GM21825 (cell line): ENCODE measurements around the gene BCL7C.
A peak's percentile ranks its signal among the peaks of the same experiment; 100 is the strongest.
"Not testable (repeated sequence)": the region's sequence is repeated elsewhere in the genome, so short reads cannot be mapped to it uniquely, and the experiment has no call there.

Source experiments
- ATAC-seq: cut with Tn5 transposase; IDR thresholded peaks from one replicate; pipeline ENCODE4 v1.9.1; 2021; ENCODE audit warnings: mild to moderate bottlenecking, moderate library complexity; ENCODE audit not compliant: unreplicated experiment

The BCL7C gene

DNA sequence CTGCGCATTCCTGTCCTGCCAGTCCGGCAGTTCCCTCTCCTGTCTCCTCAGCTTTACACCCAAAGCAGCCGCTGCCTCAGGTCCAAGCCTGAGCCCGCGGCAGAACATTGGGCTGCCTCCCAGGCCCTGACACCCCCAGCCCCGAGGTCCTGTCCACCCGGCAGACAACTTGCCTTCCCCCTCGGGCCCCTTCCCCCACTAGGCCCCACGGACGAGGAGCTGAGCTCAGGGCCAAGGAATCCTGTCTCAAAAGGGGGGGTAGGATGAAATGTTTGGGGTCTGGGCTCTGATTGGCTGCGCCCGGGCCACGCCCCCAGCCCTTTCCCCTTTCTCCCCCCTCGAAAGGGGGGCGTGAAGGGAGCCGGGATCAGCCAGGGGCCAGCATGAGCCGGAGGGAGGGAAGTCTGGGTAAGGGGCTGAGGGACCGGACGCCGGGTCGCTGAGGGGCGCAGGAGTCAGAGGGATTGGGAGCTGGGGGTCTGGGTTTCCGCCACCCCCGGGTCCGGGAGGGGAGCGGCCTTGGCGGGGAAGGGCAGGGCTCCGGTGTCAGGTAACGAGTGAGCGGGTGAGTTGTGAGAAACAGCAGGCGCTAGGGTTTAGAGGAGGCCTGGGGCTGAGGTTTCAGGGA lies 2.5 kb upstream of the BCL7C start, which contains the start of gene CTF1:
TSS of gene CTF1 (plus strand) at position 354 of the 628 bp plus-strand sequence. CDS start at position 384, 30 bp downstream.
- ATAC-seq, result no peak

DNA sequence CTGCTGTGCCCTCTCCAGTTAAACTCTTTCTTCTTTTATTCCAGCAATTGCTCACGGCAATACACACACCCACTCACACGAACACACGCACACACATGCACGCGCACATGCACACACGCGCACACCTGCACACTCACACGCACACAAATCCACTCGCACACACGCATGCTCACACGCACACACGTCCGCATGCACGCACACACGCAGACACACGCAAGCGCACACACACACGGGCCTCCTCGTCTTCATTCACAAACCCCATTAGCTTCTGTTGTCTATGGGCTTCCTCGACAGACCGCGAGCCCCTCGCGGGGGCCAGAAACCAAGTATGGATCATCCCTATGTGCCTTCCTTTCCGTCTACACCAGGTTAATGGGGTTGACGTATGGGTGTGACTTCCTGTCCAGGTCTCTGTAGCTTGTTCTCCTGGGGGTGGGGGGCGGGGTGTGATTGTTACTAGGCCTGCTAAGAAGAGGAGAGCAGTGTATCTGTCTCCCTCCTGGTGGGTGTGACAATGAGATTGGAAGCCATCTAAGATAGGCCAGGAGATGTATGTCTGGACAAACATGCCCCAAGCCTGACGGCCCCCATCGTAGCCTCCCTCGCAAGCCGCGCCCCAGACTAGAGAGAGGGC lies 1.9 kb upstream of the BCL7C start:
- ATAC-seq, result no peak

DNA sequence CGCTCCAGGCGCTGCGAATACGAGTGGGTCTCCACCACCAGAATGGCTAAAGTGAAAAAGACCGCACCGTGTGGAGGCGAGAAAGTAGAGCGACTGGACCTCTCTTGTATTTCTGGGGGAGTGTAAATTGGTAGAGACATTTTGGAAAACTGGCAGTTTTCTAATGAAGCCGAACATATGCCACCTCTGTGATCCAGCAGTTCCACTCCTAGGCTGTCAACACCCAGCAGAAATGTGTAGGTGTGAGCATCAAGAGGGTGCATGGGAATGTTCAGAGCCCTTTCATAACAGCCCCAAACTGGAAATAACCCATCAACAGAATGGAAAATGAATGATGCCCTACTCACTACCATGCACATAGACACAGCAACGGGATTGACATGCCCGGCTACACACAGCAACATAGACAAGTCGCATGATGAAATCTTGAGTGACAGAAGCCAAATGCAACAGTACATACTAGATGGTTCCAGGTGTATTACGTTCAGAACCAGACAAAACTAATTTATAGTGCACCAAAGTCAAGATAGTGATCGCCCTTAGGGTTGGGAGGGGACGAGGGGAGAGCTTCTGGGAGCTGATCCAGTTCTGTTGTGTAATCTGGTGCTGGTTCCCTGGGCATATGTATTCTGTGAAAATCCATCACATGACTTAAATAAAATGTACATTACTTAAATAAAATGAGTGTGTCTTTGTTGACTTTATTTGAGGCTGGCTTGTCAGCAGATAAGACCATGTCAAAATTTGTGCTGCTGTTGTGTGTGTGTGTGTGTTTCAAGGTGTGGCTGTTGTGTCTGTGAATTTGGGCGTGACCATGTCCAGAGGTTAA lies 877 bp upstream of the BCL7C start:
- no peak for ATAC-seq

DNA sequence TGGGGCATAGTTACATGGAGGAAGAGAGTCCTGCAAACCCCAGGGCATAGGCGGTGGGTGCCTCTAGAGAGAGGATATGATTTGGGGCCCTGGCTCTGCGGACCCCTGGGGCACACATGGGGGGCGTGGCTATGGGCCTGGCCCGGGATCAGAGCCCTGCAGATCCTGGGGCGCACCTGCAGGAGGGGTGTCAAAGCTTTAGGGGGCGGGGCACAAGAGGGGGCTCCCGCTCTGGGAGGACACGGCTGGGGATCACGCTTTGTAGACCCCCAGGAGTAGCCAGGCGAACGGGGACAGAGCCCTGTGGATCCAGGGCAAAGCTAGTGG lies 497 bp downstream of the BCL7C start:
- peak; percentile 6 for ATAC-seq

DNA sequence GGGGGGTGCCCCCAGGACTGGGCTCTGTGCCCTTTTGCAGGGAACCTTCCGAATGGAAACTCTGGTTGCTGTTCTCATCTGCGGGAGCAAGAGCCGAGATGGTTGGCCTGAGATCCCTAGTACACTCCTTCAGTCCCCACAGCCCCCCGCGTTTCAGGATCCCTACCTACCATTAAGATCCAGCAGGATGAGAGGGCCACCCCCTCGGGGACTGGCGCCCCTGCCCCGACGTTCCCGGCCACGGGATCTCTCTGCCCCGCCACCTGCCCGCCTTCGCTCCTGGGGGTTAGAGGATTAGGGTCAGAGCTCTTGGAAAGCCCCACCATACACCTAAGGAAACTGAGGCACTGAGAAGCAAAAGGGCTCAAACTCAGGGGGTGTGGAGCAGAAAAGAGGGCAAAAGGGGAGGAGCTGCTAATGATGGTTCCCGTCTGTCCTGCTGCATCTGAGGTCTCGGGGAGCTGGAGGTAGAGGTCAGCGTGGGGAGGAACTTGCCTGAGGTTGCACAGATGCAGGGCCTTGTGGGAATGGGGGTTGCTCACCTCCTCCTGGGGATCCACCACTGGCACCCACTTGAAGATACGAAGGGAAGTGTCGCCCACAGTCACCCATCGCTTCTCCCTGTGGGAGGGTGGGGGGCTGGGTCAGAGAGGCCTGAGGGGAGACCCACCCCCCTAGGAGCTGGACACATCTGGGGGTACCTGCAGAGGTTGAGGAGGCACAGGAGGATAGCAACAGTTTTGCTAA lies 1.0 kb downstream of the BCL7C start:
- ATAC-seq, result no peak

DNA sequence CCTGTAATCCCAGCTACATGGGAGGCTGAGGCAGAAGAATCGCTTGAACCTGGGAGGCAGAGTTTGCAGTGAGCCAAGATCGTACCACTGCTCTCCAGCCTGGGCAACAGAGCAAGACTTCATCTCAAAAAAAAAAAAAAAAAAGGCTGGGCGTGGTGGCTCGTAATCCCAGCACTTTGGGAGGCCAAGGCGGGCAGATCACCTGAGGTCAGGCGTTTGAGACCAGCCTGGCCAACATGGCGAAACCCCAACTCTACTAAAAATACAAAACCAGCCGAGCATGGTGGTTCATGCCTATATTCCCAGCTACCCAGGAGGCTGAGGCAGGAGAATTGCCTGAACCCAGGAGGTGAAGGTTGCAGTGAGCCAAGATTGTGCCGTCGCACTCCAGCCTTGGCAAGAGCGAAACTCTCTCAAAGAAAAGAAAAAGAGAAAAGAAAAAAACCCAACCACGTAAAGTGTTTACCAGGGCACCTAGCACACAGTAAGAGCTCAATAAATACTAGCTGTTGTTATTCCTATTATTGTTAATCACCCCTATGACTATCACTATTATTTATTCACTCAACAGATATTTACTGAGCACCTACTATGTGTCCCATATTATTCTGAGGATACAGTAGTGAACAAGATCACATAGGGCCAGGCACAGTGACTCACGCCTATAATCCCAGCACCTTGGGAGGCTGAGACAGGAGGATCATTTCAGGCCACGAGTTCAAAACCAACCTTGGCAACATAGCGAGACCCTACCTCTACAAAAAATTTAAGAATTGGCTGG lies 2.6 kb downstream of the BCL7C start:
- ATAC-seq, result not testable (repeated sequence)

DNA sequence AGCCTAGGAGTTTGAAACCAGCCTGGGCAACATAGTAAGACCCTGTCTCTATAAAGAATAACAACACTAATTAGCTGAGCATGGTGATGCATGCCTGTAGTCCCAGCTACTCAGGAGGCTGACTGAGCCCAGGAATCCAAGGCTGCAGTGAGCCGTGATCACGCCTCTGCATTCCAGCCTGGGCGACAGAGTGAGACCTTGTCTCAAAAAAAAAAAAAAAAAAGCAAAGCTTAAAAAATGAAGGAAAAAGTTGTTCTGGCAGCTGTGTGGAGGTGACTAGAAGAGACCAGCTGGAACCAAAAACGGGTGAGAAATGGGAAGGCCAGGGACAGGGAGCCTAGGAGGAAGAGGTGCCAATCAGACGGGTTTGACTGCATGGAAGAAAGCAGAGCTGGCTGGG lies 4.2 kb downstream of the BCL7C start:
- ATAC-seq, result no peak

DNA sequence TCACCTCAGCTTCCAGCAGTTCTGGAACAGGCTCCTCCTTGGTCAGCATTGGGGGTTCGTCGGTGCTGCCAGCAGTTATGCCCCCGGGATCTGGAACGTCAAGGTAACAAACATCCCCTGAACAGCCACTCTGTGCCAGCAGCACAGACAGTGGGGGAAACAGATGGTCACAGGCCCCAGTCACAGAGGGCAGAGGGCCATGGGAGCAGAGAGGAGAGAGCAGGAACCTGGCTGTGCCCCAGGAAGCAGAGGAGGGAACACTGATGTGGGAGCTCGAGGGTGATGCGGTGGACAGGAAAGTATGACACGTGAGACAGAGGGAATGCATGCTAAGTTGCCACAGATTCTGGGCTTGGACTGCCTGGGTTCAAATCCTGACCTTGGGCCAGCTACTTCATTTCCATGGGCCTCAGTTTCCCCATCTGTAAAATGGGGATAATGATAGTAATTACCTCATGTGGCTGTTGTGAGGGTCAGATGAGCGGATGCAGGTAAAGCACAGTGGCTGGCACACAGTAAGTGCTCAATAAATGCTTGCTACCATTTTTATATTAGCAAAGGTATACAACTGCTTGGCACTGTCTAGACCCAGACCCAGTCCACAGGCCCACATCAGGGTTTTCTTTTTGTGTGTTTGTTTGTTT lies 4.9 kb downstream of the BCL7C start:
- no peak for ATAC-seq

DNA sequence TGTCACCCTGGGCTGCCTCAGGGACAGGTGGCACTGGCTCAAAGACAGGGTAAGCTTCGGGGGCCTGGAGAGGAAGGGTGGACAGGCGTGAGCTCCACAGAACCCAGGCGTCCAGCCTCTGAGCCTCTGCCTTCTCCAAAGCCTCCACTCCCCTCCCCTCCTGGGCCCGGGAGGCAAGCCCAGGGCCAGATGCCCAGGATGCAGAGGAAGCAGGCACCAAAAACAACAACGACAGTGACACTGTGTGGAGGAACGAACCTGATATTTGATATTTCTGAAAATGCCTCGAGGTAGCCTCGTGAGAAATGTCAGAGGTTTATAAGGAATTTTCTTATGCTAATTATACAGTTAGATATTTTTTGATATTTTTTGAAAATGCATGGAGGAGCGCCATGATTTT lies 6.0 kb downstream of the BCL7C start:
- no peak for ATAC-seq

DNA sequence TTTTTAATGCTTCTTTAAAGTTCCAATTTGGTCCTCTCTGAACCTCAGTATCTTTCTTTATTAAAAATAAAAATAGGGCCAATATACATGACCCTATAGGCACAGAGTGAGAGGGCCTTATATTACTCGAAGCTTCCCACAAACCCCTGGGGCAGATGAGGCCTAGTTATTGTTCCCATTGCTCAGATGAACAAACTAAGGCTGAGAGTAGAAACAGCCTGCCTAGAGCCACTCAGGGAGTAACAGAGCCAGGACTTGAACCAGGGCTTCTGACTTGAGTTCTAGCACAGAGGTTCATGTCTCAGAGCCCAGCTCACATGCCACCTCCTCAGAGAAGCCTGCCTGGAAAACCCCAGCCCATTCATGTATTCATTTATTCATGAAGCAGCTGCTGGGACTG lies 7.7 kb downstream of the BCL7C start:
- ATAC-seq, result no peak

DNA sequence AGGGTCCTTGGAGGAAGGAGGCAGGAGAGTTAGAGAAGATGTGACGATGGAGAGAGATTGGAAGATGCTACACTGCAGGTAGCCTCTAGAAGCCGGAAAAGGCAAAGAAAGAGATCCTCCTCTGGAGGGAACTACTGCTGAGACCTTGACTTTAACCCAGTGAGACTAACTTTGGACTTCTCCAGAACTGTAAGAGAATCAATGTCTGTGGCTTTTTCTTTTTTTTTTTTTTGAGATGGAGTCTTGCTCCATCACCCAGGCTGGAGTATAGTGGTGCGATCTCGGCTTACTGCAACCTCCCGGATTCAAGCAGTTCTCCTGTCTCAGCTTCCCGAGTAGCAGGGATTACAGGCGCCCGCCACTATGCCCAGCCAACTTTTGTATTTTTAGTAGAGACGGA lies 8.7 kb downstream of the BCL7C start:
- ATAC-seq, result no peak

DNA sequence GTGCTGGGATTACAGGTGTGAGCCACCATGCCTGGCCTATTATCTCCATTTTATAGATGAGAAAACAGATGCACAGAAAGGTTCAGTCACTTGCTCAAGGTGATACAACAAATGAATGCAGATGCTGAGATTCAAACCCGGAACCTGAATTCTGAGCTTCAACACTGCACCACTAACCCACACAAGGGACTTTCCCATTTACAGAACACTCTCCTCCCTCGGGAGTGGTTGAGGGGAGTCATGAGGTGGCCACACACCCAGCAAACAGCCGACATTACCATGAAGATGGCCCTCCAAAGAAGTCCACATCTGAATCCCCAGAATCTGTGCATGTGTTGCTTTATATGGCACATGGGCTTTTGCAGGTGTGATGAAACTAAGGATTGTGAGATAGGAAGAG lies 9.1 kb downstream of the BCL7C start:
- ATAC-seq, result no peak

DNA sequence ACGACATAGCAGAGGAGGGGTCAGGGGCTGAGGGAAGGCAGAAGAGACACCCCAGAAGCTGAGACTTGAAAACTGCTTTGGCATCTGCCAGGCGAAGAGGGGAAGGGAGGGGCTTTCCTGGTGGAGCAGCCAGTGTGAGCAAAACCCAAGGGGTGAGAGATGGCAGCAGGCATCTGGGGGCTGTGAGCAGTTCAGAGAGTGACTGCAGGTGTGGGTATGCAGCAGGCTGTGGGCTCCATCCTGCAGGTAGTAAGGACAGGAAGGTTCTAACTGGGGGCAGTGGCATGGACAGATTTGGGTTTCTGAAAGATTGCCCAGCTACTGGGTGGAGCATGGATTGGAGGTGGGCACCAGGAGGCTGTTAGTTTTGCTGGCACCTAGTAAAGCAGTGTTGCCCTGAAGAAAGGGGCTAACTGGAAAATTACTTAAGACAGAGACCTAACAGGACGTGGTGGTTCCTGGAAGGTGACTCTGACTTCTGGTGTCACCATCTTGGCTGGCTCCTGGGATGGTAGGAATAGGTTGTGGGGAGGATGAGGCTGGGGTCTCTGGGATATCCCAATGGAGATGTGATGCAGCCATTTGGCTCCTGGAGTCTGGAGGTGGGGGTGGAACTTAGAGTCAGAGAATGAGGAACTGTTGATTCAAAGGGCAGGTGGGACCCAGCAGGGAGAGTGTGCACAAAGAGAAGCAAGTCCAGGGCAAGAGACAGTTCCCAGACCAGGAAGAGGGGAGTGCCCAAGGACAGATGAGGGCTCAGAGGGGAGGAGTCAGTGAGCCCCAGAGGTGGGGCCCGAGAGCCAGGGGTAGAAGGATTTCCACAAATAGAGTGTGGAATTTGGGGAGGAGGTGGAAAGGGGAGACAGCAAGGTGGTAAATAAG lies 11.2 kb downstream of the BCL7C start:
- no peak for ATAC-seq

DNA sequence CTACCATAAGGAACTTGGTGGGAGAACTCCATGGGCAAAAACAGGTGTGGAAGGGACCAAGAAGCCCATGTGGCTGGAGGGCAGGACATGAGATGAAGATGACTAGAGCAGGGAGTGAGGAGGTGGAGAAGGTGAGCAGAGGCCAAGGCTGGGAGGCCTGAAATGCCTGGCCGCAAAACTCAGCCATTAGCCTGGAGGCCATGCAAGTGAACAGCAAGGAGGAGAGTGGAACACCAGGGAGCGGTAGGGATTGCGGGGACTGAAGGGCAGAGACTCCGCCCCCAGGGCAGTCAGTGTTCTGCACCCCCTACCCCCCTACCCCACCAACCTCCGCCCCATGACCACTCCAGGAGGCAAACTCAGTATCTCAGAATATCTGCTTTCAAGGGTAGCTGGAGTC lies 17.0 kb downstream of the BCL7C start:
- ATAC-seq, result no peak

DNA sequence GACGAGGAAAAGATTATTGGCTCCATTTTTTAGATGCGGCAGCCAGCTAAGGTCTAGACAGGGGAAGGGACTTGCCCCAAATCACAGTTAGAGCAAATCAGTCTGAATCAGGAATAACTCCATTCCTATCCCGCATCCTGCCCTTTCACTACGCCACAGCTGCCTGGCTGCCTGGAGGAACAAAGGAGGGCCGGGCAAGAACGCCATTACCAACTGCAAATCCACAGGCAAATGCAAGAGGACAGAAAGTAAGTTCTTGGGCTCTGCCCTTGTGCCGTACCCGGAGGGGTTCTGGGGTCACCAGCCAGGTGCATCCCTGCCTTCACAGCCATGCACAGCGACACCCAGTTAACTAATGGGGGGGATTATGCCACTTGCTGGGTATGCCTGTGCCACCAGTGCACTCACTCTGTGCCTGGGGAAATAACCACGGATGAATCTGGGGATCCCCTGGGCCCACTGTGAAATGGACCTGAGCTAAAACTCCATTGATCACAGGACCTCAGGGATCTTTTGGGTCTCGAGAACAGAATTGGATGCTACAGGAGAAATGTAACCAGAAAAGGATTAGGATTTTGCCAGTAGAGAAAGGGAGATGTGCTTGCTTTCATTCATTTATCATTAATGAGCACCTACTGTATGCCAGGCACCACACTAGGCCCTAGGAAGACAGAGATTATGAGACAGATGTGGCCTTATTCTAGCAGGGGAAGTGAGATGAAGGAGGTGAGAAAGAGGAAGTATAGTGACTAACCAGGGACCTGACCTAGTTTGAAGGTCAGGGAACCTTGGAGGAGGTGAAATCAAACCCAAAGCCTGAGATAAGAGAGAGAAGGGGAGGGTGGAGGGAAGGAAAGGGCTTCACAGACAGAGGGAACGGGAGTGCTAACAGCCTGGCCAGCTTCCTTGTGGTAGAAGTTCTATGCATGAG lies 17.7 kb downstream of the BCL7C start:
- peak; percentile 32 for ATAC-seq

DNA sequence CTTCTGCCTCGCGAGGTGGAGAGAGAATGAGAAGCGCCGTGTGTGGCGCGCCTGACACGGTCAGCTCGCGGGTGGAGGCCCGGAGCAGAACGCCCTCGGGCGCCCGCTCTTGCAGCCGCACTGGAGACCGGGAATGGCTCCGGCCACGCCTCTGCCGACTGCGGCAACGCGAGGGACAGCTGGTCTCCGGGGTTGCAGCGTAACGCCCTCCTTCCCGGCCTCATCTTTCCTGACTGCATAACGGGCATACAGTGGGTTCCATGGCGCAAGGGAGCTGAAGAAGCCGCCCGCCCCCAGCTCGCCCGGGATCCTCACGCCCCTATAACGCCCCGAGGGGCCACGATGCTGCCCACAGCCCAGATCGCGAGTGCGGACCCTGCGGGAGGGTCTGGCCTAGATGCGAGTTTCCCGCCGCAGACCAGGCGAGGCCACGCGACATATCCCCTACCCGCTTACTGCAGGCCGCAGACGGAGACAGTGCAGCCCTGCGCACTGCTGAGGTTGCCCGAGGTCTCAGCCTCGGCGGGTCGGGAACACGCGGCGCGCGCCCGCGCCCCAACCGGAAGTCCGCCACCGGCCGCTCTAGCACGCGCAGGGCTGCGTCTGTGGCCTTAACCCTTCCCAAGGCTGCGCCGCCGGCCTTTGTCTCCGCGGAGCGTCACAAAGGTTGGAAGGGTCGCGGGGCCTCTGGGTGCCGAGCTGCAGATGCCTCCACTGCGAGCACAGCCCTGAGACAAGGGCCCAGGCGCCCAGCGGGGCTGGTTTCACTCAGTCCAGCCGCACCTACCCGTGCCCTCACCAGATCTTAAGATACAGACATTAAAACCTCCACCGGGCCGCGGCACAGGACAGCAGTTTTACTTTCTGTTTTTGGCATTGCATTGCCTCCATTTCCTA lies 18.8 kb downstream of the BCL7C start:
- peak; percentile 77 for ATAC-seq

DNA sequence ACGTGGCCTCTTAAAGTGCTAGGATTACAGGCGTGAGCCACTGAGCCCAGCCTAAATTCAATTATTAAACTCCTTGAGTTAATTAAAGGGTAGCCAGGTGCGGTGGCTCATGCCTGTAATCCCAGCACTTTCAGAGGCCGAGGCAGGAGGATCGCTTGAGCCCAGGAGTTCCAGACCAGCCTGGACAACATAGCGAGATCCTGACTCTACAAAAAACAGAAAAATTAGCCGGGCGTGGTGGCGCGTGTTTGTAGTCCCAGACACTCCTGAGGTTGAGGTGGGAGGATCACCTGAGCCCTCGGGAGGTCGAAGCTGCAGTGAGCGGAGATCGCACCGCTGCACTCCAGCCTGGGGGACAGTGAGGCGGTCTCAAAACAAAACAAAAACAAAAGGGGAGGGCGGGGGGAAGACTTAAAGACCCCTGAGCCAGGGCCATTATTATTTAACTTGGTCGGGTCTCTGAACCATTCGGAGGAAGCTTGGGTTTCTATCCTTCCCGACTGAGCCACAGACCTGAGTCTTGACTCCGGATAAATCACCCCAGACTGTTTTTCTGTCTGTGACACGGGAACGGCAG lies 19.5 kb downstream of the BCL7C start:
- ATAC-seq, result no peak
